Measurements from ENCODE around the gene RAB30.

The RAB30 gene

DNA sequence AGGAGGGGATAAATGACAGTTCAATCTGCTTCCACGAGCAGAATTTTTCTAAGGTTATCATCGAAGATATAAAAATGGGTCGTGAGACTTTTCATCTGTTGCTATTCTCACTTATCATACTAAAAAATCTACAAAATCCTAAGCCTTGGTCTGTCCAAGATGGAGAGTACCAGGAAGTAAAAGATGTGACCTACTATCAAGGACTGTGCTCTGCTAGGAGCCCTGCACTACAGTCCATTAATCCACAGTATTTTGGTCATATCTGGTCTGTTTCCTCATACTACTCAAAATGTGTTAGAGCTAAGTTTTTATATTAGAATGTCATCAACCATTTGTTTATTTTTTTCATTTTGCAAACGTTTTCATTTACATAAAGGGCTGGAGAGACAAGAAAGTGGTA lies 90.8 kb downstream of the RAB30 start:
- no peak for TF ChIP-seq ZNF792 (tag by site-specific recombination; IDR thresholded peaks at IDR 0.05)
- no peak for TF ChIP-seq ZNF558 (tag by site-specific recombination; IDR thresholded peaks at IDR 0.05)
- no peak for TF ChIP-seq SP2 (tag by site-specific recombination; IDR thresholded peaks at IDR 0.05)
- TF ChIP-seq ZNF629 (tag by site-specific recombination; IDR thresholded peaks at IDR 0.05) = no peak
- TF ChIP-seq ZNF221 (tag by site-specific recombination; IDR thresholded peaks at IDR 0.05; ENCODE audit: borderline replicate concordance) = no peak
- no peak for TF ChIP-seq ZNF560 (tag by site-specific recombination; IDR thresholded peaks at IDR 0.05; ENCODE audit: borderline replicate concordance)
- TF ChIP-seq OSR2 (tag by site-specific recombination; IDR thresholded peaks at IDR 0.05) = no peak
- TF ChIP-seq, protein P1, sequence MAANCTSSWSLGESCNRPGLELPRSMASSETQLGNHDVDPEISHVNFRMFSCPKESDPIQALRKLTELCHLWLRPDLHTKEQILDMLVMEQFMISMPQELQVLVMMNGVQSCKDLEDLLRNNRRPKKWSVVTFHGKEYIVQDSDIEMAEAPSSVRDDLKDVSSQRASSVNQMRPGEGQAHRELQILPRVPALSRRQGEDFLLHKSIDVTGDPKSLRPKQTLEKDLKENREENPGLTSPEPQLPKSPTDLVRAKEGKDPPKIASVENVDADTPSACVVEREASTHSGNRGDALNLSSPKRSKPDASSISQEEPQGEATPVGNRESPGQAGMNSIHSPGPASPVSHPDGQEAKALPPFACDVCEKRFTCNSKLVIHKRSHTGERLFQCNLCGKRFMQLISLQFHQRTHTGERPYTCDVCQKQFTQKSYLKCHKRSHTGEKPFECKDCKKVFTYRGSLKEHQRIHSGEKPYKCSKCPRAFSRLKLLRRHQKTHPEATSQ (tag by site-specific recombination; IDR thresholded peaks at IDR 0.05) = no peak
- TF ChIP-seq WT1 (tag by site-specific recombination; IDR thresholded peaks at IDR 0.05) = no peak
- TF ChIP-seq, protein P2, sequence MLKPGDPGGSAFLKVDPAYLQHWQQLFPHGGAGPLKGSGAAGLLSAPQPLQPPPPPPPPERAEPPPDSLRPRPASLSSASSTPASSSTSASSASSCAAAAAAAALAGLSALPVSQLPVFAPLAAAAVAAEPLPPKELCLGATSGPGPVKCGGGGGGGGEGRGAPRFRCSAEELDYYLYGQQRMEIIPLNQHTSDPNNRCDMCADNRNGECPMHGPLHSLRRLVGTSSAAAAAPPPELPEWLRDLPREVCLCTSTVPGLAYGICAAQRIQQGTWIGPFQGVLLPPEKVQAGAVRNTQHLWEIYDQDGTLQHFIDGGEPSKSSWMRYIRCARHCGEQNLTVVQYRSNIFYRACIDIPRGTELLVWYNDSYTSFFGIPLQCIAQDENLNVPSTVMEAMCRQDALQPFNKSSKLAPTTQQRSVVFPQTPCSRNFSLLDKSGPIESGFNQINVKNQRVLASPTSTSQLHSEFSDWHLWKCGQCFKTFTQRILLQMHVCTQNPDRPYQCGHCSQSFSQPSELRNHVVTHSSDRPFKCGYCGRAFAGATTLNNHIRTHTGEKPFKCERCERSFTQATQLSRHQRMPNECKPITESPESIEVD (tag by site-specific recombination; IDR thresholded peaks at IDR 0.05) = no peak
- TF ChIP-seq ZSCAN30 (tag by site-specific recombination; IDR thresholded peaks at IDR 0.05) = no peak
- no peak for TF ChIP-seq ZBTB21 (tag by site-specific recombination; IDR thresholded peaks at IDR 0.05)
- TF ChIP-seq ZNF621 (tag by site-specific recombination; IDR thresholded peaks at IDR 0.05) = no peak
- no peak for TF ChIP-seq ZNF146 (tag by site-specific recombination; IDR thresholded peaks at IDR 0.05)
- Histone ChIP-seq H3K27ac (ENCODE audit: extremely low read depth, low read depth, low read length) (no peak overlapping the region), H3K9me3 (ENCODE audit: control insufficient read depth, insufficient read depth, low read depth, low read length) (no peaks in the 10 kb centered on the region), H3K4me1 (ENCODE audit: control insufficient read depth, insufficient read depth, low read length) (no peaks in the 10 kb centered on the region), H3K4me3 (ENCODE audit: low read depth, low read length) (no peak overlapping the region), H3K36me3 (ENCODE audit: control insufficient read depth in 2 of 2, insufficient read depth in 1 of 2, low read length in 2 of 2) (peaks cover 0 to 2% of the 10 kb centered on the region in 2 experiments; a peak in 1 of 3 replicates)
- CTCF ChIA-PET = interaction anchor here (0.6 to 1.2 kb wide), 2 partner anchors 9 to 268 kb away, joined by 3 read pairs; no protein-coding TSS in a partner anchor
- POLR2A ChIA-PET = no interaction called here

DNA sequence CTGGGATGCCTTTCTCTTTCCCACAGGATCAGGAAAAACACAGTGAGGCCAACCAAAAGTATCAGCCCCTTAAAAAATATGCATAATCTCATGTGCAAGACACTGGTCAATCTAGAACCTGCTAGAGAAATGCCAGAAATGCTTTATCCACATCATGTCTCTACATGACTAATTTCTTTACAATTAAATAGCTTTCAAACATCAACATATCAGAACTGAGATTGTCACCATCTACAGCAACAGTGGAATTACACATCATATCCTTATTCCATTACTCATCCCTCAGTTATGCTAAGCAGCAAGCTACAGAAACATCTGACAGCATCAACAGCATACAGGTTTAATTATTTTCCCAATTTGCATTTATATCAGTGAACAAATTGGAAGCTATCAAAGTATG lies 91.4 kb downstream of the RAB30 start:
- Histone ChIP-seq H3K27ac (ENCODE audit: extremely low read depth, low read depth, low read length) (no peak overlapping the region), H3K9me3 (ENCODE audit: control insufficient read depth, insufficient read depth, low read depth, low read length) (no peaks in the 10 kb centered on the region), H3K36me3 (ENCODE audit: control insufficient read depth in 2 of 2, insufficient read depth in 1 of 2, low read length in 2 of 2) (peaks cover 0 to 2% of the 10 kb centered on the region in 2 experiments; a peak in 1 of 3 replicates), H3K4me1 (ENCODE audit: control insufficient read depth, insufficient read depth, low read length) (no peaks in the 10 kb centered on the region), H3K4me3 (ENCODE audit: low read depth, low read length) (no peak overlapping the region)
- ChIA-PET POLR2A (no interaction called here), CTCF (interaction anchor here (0.6 kb wide), 1 partner anchor 269 kb away, joined by 3 read pairs; no protein-coding TSS in a partner anchor)
- TF ChIP-seq KLF9 (tag by site-specific recombination; IDR thresholded peaks at IDR 0.05; ENCODE audit: low read depth) = no peak
- no peak for TF ChIP-seq EGR2 (tag by site-specific recombination; IDR thresholded peaks at IDR 0.05; ENCODE audit: low read depth)
- no peak for TF ChIP-seq ZNF140 (tag by site-specific recombination; IDR thresholded peaks at IDR 0.05)

DNA sequence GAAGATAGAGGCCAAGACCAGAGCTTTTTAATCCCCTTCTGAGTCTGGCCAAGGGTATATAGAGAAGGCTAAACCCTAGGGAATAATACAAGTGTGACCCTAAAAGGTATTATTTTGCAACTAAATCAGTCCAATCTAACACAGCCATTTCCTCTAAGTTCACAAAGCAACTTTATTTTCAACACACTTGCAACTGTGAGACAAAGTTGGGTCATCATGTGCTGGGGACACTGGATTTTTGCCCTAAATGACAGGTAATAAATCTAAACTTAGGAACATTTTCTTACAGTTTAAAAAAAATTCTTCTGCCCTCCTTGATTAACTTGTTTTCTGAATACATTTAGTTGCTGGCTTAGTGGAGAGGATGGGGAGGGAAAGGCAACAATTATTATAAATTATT lies 91.9 kb downstream of the RAB30 start:
- no peaks in the 10 kb centered on the region for H3K4me1 ChIP-seq (ENCODE audit: control insufficient read depth, insufficient read depth, low read length)
- CTCF ChIA-PET = no interaction called here
- no peaks in the 10 kb centered on the region for H3K9me3 ChIP-seq (ENCODE audit: control insufficient read depth, insufficient read depth, low read depth, low read length)
- H3K4me3 ChIP-seq (ENCODE audit: low read depth, low read length) = no peak overlapping the region
- H3K27ac ChIP-seq (ENCODE audit: extremely low read depth, low read depth, low read length) = no peak overlapping the region
- POLR2A ChIA-PET = no interaction called here
- peaks cover 0 to 2% of the 10 kb centered on the region in 2 experiments; a peak in 1 of 3 replicates for H3K36me3 ChIP-seq (ENCODE audit: control insufficient read depth in 2 of 2, insufficient read depth in 1 of 2, low read length in 2 of 2)
- TF ChIP-seq ZNF560 (tag by site-specific recombination; IDR thresholded peaks at IDR 0.05; ENCODE audit: borderline replicate concordance) (no peak), SP3 (tag by site-specific recombination; IDR thresholded peaks at IDR 0.05) (no peak), YY1 (tag by site-specific recombination; IDR thresholded peaks at IDR 0.05) (no peak), MYNN (tag by site-specific recombination; IDR thresholded peaks at IDR 0.05; ENCODE audit: borderline replicate concordance) (no peak), ZBTB21 (tag by site-specific recombination; IDR thresholded peaks at IDR 0.05) (no peak), HOXD13 (CRISPR knock-in tag; IDR thresholded peaks at IDR 0.05; ENCODE audit: borderline replicate concordance) (no peak), ZNF530 (tag by site-specific recombination; IDR thresholded peaks at IDR 0.05; ENCODE audit: low read depth) (no peak), ZFP37 (tag by site-specific recombination; IDR thresholded peaks at IDR 0.05) (no peak), WT1 (tag by site-specific recombination; IDR thresholded peaks at IDR 0.05) (no peak), ZNF777 (tag by site-specific recombination; IDR thresholded peaks at IDR 0.05; ENCODE audit: borderline replicate concordance) (no peak), ZNF792 (tag by site-specific recombination; IDR thresholded peaks at IDR 0.05) (no peak), ZNF768 (tag by site-specific recombination; IDR thresholded peaks at IDR 0.05) (no peak), KLF16 (tag by site-specific recombination; IDR thresholded peaks at IDR 0.05) (no peak)
- TF ChIP-seq, protein P3, sequence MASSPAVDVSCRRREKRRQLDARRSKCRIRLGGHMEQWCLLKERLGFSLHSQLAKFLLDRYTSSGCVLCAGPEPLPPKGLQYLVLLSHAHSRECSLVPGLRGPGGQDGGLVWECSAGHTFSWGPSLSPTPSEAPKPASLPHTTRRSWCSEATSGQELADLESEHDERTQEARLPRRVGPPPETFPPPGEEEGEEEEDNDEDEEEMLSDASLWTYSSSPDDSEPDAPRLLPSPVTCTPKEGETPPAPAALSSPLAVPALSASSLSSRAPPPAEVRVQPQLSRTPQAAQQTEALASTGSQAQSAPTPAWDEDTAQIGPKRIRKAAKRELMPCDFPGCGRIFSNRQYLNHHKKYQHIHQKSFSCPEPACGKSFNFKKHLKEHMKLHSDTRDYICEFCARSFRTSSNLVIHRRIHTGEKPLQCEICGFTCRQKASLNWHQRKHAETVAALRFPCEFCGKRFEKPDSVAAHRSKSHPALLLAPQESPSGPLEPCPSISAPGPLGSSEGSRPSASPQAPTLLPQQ (tag by site-specific recombination; IDR thresholded peaks at IDR 0.05) = no peak
